HepG2 (cell line): ENCODE results near the gene COL5A1. TPM values are rescaled to one million over a fixed set of nuclear protein-coding genes. Genes with fewer than 3 reads are reported as not detected.

ENCODE experiments used
- CBX2 ChIP-seq, 2 experiments: fragments of 200-600 bp in 1 of 2; sonication (generic); formaldehyde crosslinking in 1 of 2; IDR thresholded peaks; 2 replicates each; pipeline versions ENCODE4 v1.7.0 to v1.8.1; 2018 to 2022; ENCODE audit warnings: low read depth in 2 of 2, low read length in 1 of 2, mild to moderate bottlenecking in 1 of 2, missing genetic modification reagents in 1 of 2
- CEBPZ ChIP-seq: IDR thresholded peaks from 2 replicates; pipeline ENCODE4 v1.6.1; 2012; ENCODE audit warnings: low read length, improper control_type of control experiment
- EHMT2 ChIP-seq: fragments of 200-600 bp; sonication (generic); IDR thresholded peaks from 2 replicates; pipeline ENCODE4 v1.7.0; 2017; ENCODE audit warnings: antibody characterized with exemption, low read depth, low read length, borderline replicate concordance
- HNRNPLL ChIP-seq: fragments of 200-400 bp; formaldehyde crosslinking; IDR thresholded peaks from 2 replicates; pipeline ENCODE4 v1.6.1; 2017; ENCODE audit warnings: mild to moderate bottlenecking, low read depth, low read length; ENCODE audit not compliant: poor library complexity, severe bottlenecking
- HOXA7 ChIP-seq: sonication (generic); formaldehyde crosslinking; IDR thresholded peaks from 2 replicates; pipeline ENCODE4 v1.8.1; 2022; ENCODE audit warnings: mild to moderate bottlenecking, missing genetic modification reagents, moderate library complexity
- JUND ChIP-seq: sonication (generic); formaldehyde crosslinking; IDR thresholded peaks from 2 replicates; pipeline ENCODE4 v1.8.0; 2022; ENCODE audit warnings: mild to moderate bottlenecking, missing genetic modification reagents
- PAX8 ChIP-seq: sonication (generic); formaldehyde crosslinking; IDR thresholded peaks from 2 replicates; pipeline ENCODE4 v1.8.0; 2022; ENCODE audit warnings: mild to moderate bottlenecking, missing genetic modification reagents, borderline replicate concordance
- SCMH1 ChIP-seq: sonication (generic); formaldehyde crosslinking; IDR thresholded peaks from 2 replicates; pipeline ENCODE4 v1.9.0; 2021; ENCODE audit warnings: missing genetic modification reagents, mild to moderate bottlenecking, borderline replicate concordance
- SRSF9 ChIP-seq: fragments of 200-400 bp; formaldehyde crosslinking; IDR thresholded peaks from 2 replicates; pipeline ENCODE4 v1.6.1; 2018; ENCODE audit warnings: borderline replicate concordance, mild to moderate bottlenecking, low read depth, low read length; ENCODE audit not compliant: insufficient read depth, poor library complexity, severe bottlenecking
- SRY ChIP-seq: sonication (generic); formaldehyde crosslinking; IDR thresholded peaks from 2 replicates; pipeline ENCODE4 v1.8.0; 2022; ENCODE audit warnings: mild to moderate bottlenecking, missing genetic modification reagents
- ZNF33A ChIP-seq: sonication (generic); formaldehyde crosslinking; IDR thresholded peaks from 2 replicates; pipeline ENCODE4 v1.5.1; 2020; ENCODE audit warnings: missing genetic modification reagents, mild to moderate bottlenecking, moderate library complexity, borderline replicate concordance
- ZNF562 ChIP-seq: sonication (generic); formaldehyde crosslinking; IDR thresholded peaks from 2 replicates; pipeline ENCODE4 v1.8.0; 2022; ENCODE audit warnings: missing genetic modification reagents, borderline replicate concordance
- ZNF619 ChIP-seq: sonication (generic); formaldehyde crosslinking; IDR thresholded peaks from 2 replicates; pipeline ENCODE4 v1.4.0; 2020; ENCODE audit warnings: mild to moderate bottlenecking, missing genetic modification reagents
- ZNF709 ChIP-seq: sonication (generic); formaldehyde crosslinking; IDR thresholded peaks from 2 replicates; pipeline ENCODE4 v1.5.0; 2020; ENCODE audit warnings: mild to moderate bottlenecking, missing genetic modification reagents
- ZNF776 ChIP-seq: sonication (generic); formaldehyde crosslinking; IDR thresholded peaks from 2 replicates; pipeline ENCODE4 v1.4.0; 2020; ENCODE audit warnings: mild to moderate bottlenecking, missing genetic modification reagents
- polyA plus RNA-seq, 8 experiments: library from polyadenylated mRNA; depleted of rRNA in 3 of 8; stranded (reverse) in 7 of 8; unstranded in 1 of 8; fragments of >200 nt; fragmentation: Illumina TruSeq in 4 of 8; extraction: Trizol in 4 of 8; gene quantifications; 2 replicates each; pipeline versions ENCODE4 v1.2.1 to v1.2.3, GENCODE V29; 2011 to 2016; ENCODE audit warnings: low read depth in 4 of 8, missing spikeins in 1 of 8, mixed read lengths in 1 of 8; ENCODE audit not compliant: insufficient read depth in 1 of 8
- total RNA-seq, 5 experiments: library from RNA; depleted of rRNA; stranded (reverse); fragments of >200 nt; fragmentation: Illumina TruSeq; extraction: Trizol; gene quantifications; 2 replicates each; pipeline ENCODE4 v1.2.3, GENCODE V29; 2016; ENCODE audit warnings: low read depth in 1 of 5
- TF ChIP-seq, protein P1 (sequence below), 2 experiments: fragments of 450-650 bp in 1 of 2; sonication (generic) in 1 of 2; formaldehyde crosslinking in 1 of 2; IDR thresholded peaks; 2 replicates each; pipeline versions ENCODE4 v1.6.1 to v1.8.0; 2016 to 2022; ENCODE audit warnings: antibody characterized with exemption in 1 of 2, mild to moderate bottlenecking in 1 of 2, missing genetic modification reagents in 1 of 2

The COL5A1 gene
- total and polyA plus RNA-seq, 2 of the 13 experiments (the other 11 are each of a cell fraction or from before 2014, with no cell fraction given): not detected

DNA sequence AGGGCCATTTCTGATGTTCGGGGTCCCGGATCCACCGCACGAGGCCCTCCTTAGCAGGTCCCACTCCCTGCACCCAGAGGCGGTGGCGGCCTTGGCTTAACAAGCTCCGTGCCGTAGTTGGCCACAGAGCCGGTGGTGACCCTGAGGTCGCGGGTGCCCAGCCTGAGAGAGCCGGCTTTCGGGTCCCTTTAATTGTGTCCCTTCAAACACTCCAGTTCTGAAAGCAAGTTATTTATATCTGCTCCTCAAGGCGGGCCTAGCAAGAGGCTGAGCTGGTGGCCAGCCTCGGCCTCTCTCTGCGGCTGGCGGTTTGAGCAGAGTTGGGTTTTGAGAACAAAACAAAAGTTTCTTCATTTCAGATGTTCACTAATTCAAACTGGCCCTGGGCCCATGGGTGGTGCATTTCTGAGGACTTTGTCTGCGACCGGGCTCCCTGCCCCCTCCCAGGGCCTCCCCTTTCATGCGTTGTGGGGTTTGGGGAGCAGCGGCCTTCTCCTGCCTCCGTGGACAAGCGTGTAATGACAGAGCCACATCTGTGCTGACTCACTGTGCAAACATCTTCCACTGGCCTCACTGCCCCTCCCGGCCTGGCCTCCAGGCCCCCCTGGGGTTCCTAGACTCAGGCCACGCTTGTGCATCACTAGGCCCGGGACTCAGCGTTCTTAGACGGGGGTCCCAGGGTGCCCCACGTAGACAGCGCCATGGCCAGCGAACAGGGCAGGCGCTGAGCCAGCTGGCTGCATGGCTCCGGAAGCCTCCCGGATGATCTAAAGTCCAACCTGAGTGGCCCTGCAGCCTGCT is 49.4 kb upstream of the COL5A1 start (continued):
- TF ChIP-seq, protein P1, sequence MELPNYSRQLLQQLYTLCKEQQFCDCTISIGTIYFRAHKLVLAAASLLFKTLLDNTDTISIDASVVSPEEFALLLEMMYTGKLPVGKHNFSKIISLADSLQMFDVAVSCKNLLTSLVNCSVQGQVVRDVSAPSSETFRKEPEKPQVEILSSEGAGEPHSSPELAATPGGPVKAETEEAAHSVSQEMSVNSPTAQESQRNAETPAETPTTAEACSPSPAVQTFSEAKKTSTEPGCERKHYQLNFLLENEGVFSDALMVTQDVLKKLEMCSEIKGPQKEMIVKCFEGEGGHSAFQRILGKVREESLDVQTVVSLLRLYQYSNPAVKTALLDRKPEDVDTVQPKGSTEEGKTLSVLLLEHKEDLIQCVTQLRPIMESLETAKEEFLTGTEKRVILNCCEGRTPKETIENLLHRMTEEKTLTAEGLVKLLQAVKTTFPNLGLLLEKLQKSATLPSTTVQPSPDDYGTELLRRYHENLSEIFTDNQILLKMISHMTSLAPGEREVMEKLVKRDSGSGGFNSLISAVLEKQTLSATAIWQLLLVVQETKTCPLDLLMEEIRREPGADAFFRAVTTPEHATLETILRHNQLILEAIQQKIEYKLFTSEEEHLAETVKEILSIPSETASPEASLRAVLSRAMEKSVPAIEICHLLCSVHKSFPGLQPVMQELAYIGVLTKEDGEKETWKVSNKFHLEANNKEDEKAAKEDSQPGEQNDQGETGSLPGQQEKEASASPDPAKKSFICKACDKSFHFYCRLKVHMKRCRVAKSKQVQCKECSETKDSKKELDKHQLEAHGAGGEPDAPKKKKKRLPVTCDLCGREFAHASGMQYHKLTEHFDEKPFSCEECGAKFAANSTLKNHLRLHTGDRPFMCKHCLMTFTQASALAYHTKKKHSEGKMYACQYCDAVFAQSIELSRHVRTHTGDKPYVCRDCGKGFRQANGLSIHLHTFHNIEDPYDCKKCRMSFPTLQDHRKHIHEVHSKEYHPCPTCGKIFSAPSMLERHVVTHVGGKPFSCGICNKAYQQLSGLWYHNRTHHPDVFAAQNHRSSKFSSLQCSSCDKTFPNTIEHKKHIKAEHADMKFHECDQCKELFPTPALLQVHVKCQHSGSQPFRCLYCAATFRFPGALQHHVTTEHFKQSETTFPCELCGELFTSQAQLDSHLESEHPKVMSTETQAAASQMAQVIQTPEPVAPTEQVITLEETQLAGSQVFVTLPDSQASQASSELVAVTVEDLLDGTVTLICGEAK (IDR thresholded peaks at IDR 0.05): no peak
- TF ChIP-seq, protein P1 (CRISPR knock-in tag; IDR thresholded peaks at IDR 0.05): no peak
- TF ChIP-seq ZNF562 (CRISPR knock-in tag): no peak
- no peak for TF ChIP-seq PAX8 (CRISPR knock-in tag)
- TF ChIP-seq SCMH1: no peak
- peak; percentile 15 for TF ChIP-seq HNRNPLL
- TF ChIP-seq CEBPZ: no peak
- TF ChIP-seq ZNF709: no peak
- no peak for TF ChIP-seq SRSF9
- TF ChIP-seq JUND (CRISPR knock-in tag): peak; percentile 75
- no peak for TF ChIP-seq ZNF33A
- TF ChIP-seq HOXA7 (CRISPR knock-in tag): no peak
- TF ChIP-seq ZNF619 (CRISPR knock-in tag): no peak
- TF ChIP-seq ZNF776: no peak
- no peak for TF ChIP-seq CBX2 (IDR thresholded peaks at IDR 0.05; ENCODE audit: low read depth, low read length)
- no peak for TF ChIP-seq CBX2 (CRISPR knock-in tag; IDR thresholded peaks at IDR 0.05; ENCODE audit: low read depth)
- no peak for TF ChIP-seq SRY (CRISPR knock-in tag)
- TF ChIP-seq EHMT2: no peak
